Muscle of back (tissue), 11 donors: ENCODE results near the gene ERFL. TPM values are rescaled to one million over a fixed set of nuclear protein-coding genes. Genes with fewer than 3 reads are reported as not detected.
"Not testable (repeated sequence)": the region's sequence is repeated elsewhere in the genome, so short reads cannot be mapped to it uniquely, and the experiment has no call there.

Experiments used
- DNase-seq, 3 donors: peaks; one replicate each; pipeline versions ENCODE4 v3.0.0 to v3.0.0-alpha.2; 2013
- polyA plus RNA-seq, 10 donors: library from polyadenylated mRNA; unstranded; fragments of 120-200 nt; gene quantifications; one replicate each; pipeline ENCODE4 v1.2.1, GENCODE V29; 2013; ENCODE audit not compliant: insufficient read length in 10 of 10

ERFL gene
- polyA plus RNA-seq, 10 donors: 0.07 to 0.29 (median 0.20) TPM; not detected in 1

DNA sequence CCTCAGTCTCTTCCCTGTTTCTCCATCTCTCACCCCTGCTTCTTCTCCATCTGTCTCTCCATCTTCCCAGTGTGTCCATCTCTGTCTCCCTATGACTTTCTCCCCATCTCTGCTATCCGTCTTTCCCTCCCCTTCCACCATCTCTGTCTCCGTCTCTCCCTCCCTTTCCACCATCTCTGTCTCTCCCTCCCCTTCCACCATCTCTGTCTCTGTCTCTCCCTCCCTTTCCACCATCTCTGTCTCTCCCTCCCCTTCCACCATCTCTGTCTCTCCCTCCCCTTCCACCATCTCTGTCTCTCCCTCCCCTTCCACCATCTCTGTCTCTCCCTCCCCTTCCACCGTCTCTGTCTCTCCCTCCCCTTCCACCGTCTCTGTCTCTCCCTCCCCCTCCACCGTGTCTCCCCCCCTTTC, 13.8 kb downstream of the ERFL start:
- DNase-seq: not testable (repeated sequence)

DNA sequence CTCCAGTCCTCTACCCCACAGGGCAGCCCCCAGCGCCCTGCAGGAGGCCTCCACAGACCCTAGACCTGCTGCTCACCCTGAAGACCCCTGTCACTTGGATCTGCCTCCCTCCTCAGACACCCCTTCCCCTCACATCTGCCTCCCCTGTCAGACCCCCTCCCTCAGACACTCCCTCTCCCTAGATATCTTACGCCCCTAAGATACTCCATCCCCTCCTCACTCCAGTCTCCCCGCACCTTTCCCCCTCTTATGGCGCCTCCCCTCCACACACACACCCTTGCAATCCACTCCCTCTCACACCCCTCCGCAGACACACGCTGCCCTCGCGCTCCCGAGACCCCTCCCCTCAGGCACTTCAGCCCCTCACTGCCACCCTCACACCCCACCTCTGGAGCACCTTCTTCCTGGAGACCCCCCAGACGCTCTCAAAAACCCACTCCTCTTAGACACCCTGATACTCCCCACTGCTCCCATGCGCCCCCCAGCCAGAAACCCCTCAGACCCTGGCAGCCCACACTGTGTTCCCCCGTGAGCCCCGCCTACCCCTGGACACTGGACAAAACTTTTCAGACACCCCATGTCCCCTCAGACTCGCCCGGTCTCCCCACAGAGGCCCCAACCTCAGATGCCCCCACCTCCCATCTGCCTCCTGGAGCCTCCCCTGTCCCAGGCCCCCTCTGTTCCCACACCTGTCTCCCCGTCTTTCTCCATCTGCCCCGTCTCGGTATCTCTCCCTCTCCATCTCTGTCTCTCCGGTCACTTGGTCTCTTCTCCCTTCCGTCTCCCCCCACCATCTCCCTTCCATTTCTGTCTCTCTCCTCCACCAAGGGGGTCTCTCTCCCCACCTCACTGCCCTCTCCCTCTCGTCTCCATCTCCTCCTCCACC, 14.5 kb downstream of the ERFL start:
- DNase-seq: no peak

DNA sequence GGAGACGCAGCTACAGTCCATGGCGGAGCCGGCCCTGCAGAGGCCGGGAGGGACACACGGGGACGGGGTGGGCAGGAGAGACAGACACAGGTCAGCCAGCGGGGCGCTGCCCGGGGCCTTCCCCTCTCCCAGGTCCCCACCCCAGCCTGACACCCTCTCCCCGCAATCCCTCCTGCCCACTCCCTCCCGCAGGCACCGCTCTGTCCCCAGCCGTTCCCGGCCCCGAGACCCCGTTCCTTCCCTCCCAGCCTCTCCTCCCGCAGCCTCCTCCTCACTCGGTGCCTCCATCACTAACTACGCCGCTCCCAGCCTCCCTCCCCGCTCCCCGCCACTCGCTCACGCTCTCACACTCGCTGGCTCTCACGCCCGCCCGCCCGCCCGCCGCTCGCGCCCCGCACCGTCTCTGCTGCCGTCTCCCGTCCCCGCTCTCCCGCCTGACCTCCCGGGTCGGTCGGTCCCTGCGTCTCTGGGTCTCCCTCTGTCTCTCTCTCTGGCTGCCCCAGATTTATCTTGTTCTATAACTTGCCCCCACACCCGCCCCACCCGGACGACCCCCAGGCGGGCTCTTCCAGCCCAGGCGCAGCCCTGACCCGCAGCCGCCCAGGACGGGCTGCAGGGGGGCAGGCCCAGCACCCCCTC, 15.2 kb downstream of the ERFL start:
- DNase-seq: no peak

DNA sequence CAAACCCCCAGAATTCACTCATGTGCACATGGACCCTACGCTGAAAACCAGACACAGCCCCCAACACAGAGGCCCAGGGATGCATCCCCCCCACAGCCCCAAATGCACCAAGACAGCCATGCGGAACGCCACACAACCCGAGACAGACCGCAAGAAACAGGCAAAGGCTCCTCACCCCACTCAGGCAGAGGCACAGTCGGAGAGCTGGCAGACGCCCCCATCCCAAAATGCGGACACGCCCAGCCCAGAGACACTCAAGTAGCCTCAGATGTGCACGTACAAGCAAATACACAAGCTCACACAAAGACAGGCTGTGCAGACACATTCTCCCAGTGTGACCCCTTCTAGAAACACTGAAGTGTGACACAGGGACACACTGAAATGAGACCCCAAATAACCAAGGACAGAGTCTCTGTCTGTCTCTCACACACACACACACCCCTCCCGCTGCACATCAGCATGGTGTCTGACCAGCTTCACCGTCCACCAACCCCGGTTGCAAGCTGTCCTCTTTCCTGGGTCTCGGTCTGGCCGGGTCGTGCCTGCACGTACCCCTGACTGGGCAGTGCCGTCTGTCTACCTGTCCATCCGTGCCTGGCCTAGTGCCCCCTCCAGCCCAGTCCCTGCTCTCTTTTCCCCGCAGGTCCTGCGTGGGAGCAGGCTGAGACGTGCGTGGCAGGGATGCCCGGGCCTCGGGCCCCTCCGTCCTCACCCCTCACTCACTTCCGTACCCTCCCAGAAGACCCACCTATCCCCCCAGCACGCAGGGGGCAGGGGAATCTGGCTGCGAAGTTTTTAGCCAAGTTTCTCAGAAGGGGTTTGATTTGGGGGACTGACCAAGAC, 16.1 kb downstream of the ERFL start:
- DNase-seq: no peak

DNA sequence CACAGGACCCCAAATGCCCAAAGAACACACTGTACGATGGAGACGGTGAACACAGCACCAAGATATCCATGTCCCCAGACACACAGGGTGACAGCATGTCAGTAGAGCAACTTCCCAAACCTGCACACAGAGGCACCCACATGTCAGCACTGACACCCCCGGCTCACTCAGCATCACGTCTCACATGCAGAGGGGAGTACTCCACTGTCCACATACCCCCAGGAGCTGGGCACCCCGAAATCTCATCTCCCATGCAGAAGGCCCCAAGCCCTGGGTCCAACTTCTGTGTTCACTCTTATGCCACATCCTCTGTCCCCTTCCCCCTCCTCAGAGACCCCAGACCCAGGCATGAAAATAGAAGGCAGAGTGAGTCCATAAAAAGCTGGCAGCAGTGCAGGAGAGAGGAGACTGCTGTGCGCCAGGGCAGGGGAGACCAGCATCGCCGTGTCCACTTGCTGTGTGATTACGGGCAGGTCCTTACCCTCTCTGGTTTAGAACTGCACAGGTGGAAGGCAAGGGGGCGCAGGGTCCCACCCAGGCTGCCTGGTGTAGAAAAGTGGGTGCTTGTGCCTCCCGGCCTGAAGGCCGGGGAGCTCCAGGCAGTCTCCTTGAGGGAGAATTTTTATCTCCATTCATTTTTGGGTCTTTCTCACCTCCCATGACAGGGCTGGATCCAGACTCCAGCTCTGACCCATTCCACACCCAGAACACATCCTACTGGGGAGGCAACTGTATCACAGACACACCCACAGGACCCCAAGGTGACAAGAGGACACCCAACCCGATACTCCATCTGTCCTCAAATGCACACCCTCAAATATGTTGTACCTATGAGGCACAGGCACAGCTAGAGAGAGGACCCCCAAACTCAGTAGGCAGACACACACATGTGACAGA, 17.0 kb downstream of the ERFL start:
- DNase-seq: no peak

- no peak for DNase-seq
Observed at GRCh38 chr19:41910240-41910991, 17.8 kb downstream of the ERFL start.

- DNase-seq: no peak
Observed at GRCh38 chr19:41909706-41910105, 18.5 kb downstream of the ERFL start.

DNA sequence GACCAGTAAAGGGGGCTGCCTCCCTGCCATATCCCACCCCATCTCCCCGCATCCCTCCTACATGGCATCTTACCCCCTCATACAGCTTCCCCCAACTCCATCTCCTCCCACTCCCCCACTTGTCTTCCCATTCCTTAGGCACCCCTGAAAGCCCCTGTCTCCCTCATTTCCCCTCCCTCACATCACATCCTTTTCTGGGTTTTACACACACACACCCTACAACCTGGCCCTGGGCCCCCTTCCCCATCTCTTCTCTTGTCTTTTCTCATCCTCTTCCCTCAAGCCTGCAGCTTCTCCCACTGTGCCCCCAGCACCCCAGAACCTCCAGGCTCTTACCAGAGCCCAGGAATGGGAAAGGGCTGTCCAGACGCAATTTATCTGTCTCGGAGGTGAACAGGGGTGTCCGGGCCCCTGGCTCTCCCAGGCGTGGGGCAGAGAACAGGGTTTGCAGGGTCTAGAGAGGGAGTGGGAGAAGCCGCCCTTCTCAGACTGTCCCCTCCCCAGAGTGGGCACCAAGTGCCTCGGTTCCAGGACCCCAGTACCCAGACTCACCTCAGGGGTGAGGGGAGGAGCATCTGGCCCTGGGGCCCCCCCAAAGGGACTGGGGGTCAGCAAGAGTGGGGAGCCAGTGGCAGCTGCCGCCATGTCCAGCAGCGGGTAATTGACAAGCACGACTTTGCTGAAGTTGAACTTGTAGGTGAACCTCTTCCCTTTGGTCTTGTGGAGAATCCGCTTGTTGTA, 19.4 kb downstream of the ERFL start:
- DNase-seq: no peak

- DNase-seq: no peak
Observed at GRCh38 chr19:41907994-41908615, 20.1 kb downstream of the ERFL start.

- no peak for DNase-seq
Observed at GRCh38 chr19:41906916-41907680, 21.2 kb downstream of the ERFL start.

GRCh38 chr19:41906271-41906670, 22.0 kb downstream of the ERFL start:
- DNase-seq: no peak

- no peak for DNase-seq
Observed at GRCh38 chr19:41905273-41906002, 22.8 kb downstream of the ERFL start.

DNA sequence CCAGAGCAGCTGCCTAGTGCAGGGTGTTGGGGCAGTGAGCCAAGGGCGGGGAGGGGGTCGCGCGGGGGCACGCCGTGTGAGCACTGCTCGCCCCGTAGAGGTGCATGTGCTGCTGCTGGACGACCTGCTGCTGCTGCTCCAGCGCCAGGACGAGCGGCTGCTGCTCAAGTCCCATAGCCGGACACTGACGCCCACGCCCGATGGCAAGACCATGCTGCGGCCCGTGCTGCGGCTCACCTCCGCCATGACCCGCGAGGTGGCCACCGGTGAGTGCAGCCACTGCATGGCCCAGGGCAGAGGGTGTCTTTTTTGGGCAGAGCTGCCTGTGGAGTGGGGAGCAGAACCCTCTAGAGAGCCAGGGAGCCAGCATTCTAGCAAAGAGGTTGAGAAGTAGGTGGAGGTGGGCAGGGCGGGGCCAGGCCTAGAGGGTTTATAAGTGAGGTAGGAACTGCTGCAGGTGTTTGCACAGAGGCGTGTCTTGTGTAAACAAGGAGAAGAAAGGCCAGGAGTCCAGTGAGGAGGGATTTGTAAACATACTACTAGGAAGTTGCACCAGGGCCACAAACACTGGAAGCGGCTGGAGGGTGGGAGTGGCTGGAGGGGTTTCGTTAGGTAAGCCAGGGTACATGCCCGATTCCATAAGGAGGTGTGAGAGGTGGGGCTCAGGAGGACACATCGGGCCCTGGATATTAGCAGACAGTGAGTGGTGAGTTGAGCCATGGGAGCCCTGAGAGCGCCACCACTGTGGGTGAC, 24.0 kb downstream of the ERFL start:
- no peak for DNase-seq

DNA sequence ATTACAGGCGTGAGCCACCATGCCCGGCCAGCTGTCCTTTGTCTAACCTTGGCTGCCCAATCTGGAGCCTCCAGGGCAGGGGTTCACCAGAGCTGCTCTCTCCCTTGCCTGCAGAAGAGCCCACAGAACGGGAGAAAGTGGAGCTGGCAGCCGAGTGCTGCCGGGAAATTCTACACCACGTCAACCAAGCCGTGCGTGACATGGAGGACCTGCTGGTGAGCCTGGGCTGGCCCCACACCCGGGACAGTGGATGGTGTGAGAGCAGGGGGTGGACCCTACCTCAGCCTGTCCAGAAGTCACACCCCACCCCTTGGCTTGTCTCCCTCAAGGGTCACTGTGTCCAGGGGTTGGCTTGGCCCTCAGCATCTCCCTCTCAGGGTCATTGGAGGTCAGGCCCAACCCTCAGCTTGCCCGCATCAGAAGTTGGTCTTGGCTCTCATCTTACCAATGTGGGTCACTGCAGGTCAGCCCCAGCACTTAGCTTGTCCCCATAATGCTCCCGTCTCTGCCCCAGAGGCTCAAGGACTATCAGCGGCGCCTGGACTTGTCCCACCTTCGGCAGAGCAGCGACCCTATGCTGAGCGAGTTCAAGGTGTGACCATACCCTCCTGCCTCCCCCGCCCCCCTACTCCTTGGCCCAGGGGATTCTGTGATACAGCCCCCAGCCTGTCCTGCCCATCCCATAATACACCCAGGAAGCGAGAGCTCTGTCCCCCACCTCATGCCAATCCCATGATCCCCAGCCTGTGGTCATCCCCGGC, 24.9 kb downstream of the ERFL start:
- DNase-seq: no peak

DNA sequence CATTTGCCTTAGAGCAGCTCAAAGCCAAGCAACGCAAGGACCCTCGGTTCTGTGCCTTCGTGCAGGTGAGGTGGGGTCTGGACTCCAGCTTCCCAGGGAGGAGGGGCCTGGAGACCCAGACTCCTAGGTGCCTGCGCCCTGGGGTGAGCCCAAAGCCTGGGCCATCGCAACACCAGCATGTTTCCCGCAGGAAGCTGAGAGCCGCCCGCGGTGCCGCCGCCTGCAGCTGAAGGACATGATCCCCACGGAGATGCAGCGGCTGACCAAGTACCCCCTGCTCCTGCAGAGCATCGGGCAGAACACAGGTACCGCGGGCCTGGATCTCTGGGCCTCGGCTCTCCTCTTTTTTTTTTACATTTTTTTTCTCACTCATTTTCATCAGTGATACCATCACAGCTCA, 25.7 kb downstream of the ERFL start:
- DNase-seq: no peak

- no peak for DNase-seq
Observed at GRCh38 chr19:41901707-41902360, 26.4 kb downstream of the ERFL start.
